ENCODE results near the gene MSX2.
A peak's percentile ranks its signal among the peaks of the same experiment; 100 is the strongest.

MSX2 gene

DNA sequence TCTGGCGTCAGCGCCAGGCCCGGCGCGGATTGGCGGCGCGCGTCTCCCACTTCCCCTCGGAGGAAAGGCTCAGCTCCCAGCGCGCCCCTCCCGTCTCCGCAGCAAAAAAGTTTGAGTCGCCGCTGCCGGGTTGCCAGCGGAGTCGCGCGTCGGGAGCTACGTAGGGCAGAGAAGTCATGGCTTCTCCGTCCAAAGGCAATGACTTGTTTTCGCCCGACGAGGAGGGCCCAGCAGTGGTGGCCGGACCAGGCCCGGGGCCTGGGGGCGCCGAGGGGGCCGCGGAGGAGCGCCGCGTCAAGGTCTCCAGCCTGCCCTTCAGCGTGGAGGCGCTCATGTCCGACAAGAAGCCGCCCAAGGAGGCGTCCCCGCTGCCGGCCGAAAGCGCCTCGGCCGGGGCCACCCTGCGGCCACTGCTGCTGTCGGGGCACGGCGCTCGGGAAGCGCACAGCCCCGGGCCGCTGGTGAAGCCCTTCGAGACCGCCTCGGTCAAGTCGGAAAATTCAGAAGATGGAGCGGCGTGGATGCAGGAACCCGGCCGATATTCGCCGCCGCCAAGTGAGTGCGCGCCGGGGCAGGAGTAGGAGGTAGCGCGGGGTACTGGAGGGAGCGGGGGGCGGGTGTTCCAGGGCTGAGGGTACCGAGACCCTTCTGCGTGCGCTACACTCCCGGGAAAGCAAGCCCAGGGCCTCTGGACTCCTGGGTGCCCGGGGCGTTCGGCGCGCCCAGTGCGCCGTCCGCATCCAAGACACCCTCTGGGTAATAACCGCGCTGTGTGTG is at the start of gene MSX2:
TSS of gene MSX2 (plus strand) at position 99 of the 777 bp plus-strand sequence. CDS start at position 177, 78 bp downstream.
- peak within 1 kb of the TSS in 2 of 3 experiments; percentile 2 to 23 for H3K27ac Mint-ChIP-seq
- H3K9me3 Mint-ChIP-seq, result no peaks in the 10 kb centered on the region
- H3K36me3 Mint-ChIP-seq (ENCODE audit: low read depth), result peaks cover 8% of the 10 kb centered on the region
- TF ChIP-seq, protein P1, sequence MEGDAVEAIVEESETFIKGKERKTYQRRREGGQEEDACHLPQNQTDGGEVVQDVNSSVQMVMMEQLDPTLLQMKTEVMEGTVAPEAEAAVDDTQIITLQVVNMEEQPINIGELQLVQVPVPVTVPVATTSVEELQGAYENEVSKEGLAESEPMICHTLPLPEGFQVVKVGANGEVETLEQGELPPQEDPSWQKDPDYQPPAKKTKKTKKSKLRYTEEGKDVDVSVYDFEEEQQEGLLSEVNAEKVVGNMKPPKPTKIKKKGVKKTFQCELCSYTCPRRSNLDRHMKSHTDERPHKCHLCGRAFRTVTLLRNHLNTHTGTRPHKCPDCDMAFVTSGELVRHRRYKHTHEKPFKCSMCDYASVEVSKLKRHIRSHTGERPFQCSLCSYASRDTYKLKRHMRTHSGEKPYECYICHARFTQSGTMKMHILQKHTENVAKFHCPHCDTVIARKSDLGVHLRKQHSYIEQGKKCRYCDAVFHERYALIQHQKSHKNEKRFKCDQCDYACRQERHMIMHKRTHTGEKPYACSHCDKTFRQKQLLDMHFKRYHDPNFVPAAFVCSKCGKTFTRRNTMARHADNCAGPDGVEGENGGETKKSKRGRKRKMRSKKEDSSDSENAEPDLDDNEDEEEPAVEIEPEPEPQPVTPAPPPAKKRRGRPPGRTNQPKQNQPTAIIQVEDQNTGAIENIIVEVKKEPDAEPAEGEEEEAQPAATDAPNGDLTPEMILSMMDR (IDR thresholded peaks at IDR 0.05; ENCODE audit: unreplicated experiment in 3 of 3), result no peak
- H3K4me3 Mint-ChIP-seq, result peak within 1 kb of the TSS; percentile 86 to 89 (median 86)
- H3K27me3 Mint-ChIP-seq (ENCODE audit: low read depth), result peaks cover 100% of the 10 kb centered on the region
- peaks cover 28% of the 10 kb centered on the region for H3K4me1 Mint-ChIP-seq

DNA sequence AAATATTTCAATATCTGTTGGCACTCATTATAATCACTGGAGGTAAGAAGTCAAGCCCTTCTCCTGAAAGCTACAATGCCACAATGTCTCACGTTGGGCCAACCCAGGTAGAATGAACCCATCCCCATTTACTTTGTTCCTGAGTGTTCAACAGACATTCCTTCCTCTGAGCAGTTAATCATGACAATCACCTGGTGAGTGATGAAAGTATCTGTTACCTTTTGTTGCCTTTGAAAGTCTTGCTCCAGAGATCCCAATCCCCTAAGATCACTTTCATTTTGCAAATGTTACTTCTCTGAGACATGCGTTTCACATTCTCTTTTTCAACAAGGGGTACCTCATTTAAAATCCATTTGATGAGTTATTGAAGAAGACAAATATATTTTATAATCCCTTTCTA is 49.3 kb upstream of the MSX2 start:
- TF ChIP-seq, protein P1 (IDR thresholded peaks at IDR 0.05; ENCODE audit: unreplicated experiment in 3 of 3), result no peak
- Mint-ChIP-seq H3K36me3 (ENCODE audit: low read depth) (no peaks in the 10 kb centered on the region), H3K9me3 (peaks cover under 1% of the 10 kb centered on the region), H3K27ac (no peak overlapping the region), H3K27me3 (ENCODE audit: low read depth) (peaks cover 11% of the 10 kb centered on the region), H3K4me3 (no peak overlapping the region), H3K4me1 (no peaks in the 10 kb centered on the region)

DNA sequence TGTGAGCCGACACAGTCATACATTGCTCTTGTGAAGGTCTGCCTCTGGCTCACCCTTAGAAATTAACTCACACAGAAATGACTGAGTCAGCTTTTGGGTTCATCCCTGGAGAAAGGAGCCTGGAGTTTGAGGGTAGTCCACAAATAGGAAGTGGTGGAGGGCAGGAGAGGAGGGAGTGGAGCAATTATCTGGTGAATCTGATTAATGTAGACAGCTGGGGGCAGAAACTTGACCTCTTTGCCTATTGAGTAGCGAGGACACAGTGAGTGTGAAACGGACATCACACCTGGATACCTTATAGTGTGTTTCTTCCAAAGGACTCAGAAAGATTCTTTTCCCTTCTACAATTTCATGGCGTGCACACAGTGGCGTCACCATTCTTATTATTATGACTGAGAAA is 48.5 kb upstream of the MSX2 start:
- H3K4me1 Mint-ChIP-seq, result no peaks in the 10 kb centered on the region
- no peaks in the 10 kb centered on the region for H3K36me3 Mint-ChIP-seq (ENCODE audit: low read depth)
- H3K9me3 Mint-ChIP-seq, result peaks cover 3% of the 10 kb centered on the region
- H3K4me3 Mint-ChIP-seq, result no peak overlapping the region
- no peak overlapping the region for H3K27ac Mint-ChIP-seq
- H3K27me3 Mint-ChIP-seq (ENCODE audit: low read depth), result peaks cover 11% of the 10 kb centered on the region
- TF ChIP-seq, protein P1 (IDR thresholded peaks at IDR 0.05; ENCODE audit: unreplicated experiment in 3 of 3), result no peak

DNA sequence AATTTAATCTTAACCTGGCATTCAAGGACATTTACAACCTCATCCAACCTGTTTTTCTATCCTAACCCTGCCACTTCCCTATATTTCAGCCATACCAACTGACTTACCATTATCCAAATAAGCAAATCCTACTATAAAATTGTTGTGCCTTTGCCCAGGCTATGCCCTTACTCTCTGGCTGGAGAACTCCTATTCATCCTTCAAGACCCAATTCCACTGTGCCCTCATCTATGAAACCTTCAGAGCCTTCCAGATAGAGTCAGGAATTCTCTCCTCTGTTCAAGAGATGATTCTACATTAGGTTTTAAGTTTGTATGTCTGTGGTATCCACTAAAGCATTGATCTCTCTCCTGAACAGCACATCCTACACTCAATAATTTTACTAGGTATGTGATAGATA is 46.3 kb upstream of the MSX2 start:
- Mint-ChIP-seq H3K4me1 (no peaks in the 10 kb centered on the region), H3K9me3 (peaks cover 3% of the 10 kb centered on the region), H3K4me3 (no peak overlapping the region), H3K36me3 (ENCODE audit: low read depth) (no peaks in the 10 kb centered on the region), H3K27me3 (ENCODE audit: low read depth) (peaks cover 8% of the 10 kb centered on the region), H3K27ac (no peak overlapping the region)
- TF ChIP-seq, protein P1 (IDR thresholded peaks at IDR 0.05; ENCODE audit: unreplicated experiment in 3 of 3), result no peak

DNA sequence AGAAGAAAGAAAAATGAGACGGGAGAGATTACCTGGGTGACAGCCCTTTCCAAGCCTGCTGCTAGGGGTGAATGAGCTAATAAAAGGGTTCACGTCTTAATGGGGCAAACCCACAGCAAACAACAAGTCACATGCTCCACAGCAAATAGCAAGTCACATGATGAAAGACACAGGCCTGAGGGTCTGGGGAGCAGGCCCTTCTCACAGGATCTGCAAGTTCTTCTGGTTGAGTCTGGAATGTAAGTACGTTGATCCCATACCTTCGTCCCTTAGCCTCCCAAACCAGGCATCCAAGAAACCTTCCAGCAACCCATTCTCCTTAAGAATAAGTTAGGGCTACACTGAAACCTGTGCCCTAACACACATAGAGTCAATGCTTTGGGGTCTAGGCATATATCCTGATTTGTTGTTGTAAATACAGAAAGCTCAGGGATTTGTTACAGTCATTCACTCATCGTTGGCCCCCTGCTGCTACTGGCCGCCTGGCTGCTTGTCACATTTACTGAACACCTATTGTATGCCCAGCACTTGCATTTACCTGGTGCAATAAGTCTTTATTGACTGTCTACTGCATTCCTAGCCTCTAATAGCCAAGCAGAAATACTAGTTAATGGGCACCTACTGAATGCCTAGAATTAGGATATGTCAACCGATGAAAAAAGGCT is 43.3 kb upstream of the MSX2 start:
- no peaks in the 10 kb centered on the region for H3K36me3 Mint-ChIP-seq (ENCODE audit: low read depth)
- peaks cover 14% of the 10 kb centered on the region for H3K27me3 Mint-ChIP-seq (ENCODE audit: low read depth)
- no peaks in the 10 kb centered on the region for H3K4me1 Mint-ChIP-seq
- no peak overlapping the region for H3K4me3 Mint-ChIP-seq
- TF ChIP-seq, protein P1 (IDR thresholded peaks at IDR 0.05; ENCODE audit: unreplicated experiment in 3 of 3), result no peak
- H3K9me3 Mint-ChIP-seq, result peaks cover 3% of the 10 kb centered on the region
- no peak overlapping the region for H3K27ac Mint-ChIP-seq

Data from nephron (organoid).